ENCODE data around the gene ZFAND3.
A peak's percentile ranks its signal among the peaks of the same experiment; 100 is the strongest.

Gene ZFAND3

GRCh38 chr6:38157905-38158304, 338.4 kb downstream of the ZFAND3 start:
- DNase-seq: no peak

- no peak for DNase-seq
Observed at GRCh38 chr6:38158762-38159350, 339.3 kb downstream of the ZFAND3 start.

DNA sequence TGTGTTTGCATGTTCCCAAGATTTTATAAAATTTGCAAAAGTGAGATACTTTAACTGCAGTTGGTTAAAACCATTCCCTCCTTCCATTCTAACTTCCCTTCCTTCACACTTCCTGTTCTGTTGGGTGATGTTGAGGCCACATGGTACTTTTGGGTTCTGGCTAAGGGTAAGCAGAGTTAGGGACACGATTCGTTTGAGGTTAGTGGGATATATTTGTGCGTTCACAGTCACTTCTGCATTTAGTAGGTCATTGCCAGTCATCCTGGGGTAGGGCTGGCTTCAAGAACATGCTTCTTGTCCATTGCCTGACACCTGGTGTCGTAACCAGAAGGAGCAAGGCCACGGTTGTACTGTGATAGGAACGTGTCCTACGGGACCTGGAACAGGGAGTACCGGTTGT, 340.1 kb downstream of the ZFAND3 start:
- DNase-seq: no peak

- no peak for DNase-seq
Observed at GRCh38 chr6:38160831-38161230, 341.3 kb downstream of the ZFAND3 start.

DNA sequence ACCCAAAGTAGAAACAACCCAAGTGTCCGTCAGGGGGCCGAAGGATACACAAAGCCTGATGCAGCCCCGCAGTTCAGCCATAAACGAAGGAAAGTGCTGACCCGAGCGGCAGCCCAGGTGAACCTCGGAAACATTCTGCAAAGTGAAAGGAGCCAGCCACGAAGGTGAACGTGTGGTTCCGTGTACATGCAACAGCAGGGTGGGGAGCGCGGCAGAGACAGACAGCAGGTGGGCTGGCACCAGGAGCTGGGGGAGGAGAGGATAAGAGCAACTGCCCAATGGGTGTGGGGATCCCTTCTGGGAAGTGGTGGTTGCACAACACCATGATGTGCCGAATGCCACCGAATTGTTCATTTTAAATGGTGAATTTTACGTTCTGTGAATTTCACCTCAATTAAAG, 341.8 kb downstream of the ZFAND3 start:
- DNase-seq: no peak

DNA sequence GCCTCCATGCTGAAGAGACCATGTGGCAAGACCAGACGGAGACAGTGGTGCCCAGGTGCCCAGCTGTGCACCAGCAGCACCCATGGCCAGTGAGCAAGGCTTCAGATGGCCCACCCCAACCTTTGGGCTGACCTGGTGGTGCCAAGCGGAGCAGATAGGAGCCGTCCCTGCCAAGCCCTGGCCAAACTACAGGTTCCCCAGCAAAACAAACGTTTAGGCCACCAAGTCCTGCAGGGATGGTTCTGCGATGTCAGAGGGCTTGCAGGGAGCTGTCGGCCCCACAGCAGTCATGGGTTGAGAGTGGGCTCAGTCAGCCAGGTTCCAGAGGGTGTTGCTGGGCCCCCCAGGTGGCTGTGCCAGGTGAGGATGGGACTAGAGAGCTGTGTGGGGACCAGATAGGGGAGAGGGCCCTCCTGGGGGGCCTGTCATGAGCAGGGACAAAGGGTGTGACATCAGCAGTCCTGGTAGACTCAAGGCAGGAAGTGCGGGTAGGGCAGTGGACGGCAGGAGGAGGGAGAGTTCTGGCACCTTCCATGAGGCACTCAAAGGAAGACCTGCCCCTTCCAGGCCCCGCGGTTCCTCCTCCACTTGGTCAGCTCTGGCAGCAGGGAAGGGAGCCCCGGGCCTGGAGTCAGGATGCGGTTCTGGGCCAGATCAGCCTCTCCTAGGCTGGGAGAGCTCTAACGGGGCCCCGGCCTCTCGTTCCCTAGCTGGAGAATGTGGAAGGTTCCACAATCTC, 342.4 kb downstream of the ZFAND3 start:
- no peak for DNase-seq

DNA sequence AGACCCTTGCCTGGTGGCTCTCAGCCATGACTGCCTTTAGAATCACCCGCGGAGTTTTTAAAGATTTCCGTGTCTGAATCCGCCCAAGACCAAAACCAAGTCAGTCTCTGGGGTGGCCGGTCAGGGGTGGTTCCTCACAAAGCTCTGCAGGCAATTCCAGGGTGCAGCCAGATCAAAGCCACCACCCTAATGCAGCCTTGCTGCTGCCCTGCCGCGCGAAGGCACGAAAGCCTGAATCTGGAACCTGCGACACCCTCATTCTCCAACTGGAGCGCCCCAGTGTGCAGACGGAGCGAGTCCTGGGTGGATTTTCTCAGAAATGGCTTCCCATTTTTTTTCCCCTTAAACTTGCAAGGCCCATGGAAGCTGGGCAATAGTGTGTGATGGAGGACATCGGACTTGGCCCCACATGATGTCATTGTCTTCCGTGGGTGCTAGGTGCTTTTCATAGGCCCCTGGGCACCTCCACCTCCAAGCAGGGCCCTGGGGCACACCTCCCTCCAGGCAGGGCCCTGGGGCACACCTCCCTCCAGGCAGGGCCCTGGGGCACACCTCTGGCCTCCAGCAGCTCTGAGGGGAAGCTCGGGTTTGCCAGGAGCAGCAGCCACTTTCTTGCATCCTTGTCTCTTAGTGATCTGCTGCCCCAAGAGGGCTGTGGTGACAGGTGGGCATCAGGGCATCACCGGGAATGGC, 343.1 kb downstream of the ZFAND3 start:
- no peak for DNase-seq

DNA sequence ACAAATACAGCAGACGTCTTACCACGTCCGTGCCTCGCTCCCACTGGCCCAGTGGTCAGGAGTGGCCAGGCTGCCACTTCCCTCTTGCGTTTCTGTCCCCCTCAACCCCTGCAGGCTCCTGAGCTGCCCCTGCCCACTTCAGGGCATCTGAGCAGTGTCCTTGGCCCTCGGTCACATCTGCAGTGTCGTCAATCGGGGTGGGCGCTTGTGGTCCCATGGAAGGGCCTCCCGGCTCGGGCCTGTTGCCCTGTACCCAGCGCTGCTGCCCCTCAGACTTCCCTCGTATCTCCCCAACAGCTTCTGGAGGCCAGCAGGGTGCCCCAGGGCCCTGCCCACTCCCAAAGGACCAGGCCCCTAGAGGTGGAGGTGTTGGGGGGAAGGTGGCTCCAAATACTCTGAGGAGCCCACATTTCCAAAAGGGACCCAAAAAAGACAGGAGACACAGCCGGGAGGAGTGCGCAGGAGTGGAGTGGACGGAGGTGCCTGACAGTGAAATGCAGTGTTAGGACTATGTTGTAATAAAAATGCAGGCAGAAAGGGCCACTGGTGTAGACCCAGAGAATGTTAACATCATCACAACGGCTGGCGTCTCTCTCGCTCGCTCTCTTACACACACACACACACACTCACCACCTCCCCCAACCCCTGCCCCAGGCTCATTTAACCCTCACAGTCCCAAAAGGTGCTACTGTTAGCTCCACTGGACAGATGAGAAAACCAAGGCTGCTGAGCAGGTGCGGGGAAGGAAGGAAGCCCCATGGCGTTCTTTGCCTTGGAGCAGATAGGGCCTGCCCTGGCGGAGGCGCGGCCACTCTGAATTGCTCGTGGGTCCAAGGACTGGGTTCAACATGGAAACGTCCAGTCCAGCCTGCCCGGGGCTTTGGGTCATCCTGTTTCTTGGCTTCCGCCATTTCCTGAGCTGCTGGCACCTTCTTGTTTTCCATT, 343.9 kb downstream of the ZFAND3 start:
- DNase-seq: no peak

GRCh38 chr6:38164131-38164481, 344.6 kb downstream of the ZFAND3 start:
- no peak for DNase-seq

GRCh38 chr6:38164671-38165108, 345.2 kb downstream of the ZFAND3 start:
- DNase-seq: no peak

DNA sequence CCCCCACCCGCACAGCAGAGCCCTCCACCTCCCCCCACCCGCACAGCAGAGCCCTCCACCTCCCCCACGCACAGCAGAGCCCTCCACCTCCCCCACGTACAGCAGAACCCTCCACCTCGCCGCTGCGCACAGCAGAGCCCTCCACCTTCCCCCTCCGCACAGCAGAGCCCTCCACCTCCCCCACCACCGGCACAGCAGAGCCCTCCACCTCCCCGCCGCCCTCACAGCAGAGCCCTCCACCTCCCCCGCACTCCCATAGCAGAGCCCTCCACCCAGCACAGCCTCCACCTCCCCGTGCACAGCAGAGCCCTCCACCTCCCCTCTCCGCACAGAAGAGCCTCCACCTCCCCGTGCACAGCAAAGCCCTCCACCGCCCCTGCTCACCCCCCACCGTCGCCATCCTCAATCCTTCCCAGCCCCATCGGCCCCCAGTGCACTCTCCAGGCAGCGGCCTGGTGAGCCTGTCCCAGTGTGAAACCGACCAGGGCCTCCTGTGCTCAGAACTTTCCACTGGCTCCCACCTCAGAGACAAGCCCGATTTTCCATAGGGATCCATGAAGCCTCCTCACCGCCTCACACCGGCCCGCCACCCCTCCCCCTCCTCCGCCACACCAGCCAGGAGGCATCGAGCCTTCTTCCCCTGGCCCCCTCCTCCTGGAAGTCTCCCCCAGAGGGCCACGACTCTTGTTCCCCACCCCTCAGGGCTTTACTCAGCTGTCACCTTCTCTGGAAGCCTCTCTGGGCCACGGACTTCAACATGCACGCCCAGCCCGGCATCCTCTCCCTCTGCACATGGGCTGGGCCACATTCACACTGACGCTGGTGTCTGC, 347.1 kb downstream of the ZFAND3 start:
- DNase-seq: no peak

DNA sequence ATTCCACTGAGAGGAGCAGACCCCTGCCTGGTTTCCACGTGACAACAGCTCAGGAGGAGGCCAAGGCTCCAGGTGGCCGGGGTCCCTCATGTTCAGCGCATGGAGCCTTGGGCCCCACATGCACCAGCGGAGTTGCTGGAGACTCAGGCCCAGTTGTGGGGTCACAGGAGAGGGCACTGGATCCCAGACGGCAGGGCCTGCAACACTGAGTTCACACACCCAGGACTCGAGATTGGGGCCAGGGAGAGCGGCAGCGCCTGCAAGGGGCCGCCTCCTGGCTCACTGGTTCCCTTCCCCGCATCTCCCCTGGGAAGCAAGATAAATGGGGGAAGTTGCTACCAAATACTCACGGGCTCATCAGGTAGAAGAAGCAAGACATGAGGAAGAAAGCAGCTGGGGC, 348.1 kb downstream of the ZFAND3 start:
- DNase-seq: no peak

- no peak for DNase-seq
Observed at GRCh38 chr6:38168126-38168525, 348.6 kb downstream of the ZFAND3 start.

GRCh38 chr6:38168699-38169098, 349.2 kb downstream of the ZFAND3 start:
- no peak for DNase-seq

DNA sequence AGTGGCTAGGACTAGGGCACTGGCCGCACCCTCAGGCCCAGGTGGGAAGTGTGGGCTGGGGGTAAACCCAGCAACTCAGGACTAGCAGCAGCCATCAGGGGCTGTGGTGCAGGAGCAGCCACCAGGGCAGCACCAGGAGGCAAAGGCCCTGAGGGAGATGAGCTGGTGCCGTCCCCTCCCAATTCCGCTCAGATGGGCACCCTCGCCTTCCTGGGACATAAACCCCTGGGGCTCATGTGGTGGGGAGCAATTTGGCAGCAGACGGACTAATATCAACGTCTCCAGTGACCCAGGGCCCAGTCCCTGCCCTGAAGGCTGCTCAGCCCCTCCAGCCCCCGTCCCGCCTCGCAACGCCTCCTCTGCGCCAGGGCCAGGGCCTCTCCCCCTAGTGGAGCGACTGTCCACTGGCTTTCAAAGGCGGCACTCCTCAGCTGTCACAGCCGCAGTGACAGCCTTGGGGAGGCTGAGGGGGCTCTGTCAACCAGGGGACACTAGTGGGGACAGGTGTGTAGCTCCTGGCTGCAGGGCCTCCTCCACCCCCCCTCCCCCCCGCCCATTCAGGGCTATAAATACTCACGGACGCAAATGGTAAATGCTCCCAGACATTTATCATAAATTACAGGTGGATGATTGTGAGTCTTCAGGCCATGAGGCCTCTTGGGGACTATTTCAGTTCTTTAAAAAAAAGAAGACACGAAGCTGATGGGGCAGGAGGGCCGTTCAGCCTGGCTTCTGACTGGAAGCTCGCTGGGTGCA, 349.9 kb downstream of the ZFAND3 start:
- peak; percentile 30 for DNase-seq

DNA sequence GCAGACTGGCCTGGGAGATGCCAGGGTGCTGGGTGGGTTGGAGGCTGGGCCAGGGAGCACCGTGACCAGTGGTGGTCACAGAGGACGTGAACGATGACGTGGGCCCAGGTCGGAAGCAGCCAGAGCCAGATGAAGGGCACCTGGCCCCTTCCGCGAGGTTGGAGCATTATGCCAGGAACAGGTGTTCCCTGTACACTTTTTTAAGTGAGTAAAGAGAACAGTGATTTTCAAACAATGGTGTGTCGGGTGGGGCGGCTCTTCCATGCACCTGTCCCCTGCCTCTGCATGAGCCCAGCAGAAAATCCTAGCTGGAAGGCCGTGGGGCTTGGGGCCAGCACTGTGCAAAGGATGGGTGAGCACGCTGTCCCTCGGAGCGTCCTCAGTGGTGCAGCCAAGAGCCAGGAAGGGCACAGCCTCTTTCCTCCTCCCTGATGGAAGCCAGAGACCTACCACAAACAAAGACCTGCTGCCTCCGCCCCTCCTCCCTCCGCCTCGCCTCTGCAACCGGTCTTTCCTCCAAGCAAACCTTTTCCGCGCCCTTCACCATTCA, 350.5 kb downstream of the ZFAND3 start:
- peak; percentile 91 for DNase-seq

DNA sequence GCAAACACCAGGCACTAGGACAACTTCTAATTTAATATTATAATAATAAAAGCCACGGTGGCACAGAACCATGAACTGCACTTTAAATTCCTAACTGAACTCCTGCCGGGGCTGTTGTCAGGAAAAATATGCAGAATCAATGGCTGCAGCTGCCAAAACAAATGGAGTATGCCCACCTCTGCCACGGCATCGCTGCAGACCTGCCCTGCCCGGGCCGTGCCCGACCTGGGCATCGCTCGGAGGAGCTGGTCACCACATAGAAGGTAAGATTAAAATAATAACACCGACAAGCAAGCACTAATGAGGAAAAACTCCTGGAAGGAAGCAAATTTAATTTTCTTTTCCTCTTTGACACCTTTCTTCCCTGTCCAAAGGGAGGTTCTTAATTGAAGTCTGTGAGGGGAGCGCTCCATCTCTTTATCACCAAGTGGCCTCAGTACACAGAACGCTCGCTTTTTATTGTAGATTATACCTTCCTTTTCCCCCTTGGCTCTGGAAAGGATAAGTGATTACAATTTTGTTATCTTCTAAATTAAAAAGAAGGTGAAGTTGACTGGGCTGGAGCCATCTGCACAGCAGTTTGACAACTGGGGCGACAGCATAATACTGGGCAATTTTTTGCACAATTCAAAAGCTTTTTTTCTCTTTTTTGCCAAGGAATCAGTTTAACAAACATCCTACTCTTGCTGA, 351.3 kb downstream of the ZFAND3 start:
- peak; percentile 77 for DNase-seq

GRCh38 chr6:38171997-38172738, 352.6 kb downstream of the ZFAND3 start:
- no peak for DNase-seq

DNA sequence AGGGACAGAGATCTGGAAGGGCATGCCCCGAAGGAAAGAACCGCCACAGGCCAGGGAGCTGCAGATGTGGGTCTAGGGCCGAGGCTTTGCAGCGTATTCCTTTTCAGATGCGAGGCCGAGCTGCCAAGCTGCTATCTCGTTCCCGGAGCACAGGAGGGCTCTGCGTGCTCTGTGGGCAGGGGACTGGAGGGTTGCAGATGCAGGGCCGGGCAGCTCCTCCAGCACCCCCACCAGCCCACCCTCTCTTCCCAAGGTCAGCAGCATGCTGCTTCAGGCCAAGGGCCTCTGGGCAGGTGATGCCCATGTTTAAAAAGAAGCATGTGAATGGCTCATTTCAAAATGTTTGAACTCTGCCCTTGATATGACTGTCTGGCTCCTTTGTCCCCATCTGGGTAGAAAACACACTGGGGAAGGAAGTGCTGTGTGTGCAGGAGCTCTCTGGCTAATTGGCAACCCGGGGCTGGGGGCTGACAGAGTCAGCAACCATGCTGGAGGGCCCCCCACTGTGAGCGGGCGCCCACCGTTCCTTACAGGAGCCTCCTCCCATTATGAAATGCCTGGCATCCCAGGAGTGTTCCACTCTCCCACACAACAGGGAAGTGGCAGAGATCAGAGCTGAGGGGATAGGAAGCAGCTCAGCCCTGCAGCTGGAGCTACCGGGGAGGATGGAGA, 353.3 kb downstream of the ZFAND3 start:
- DNase-seq: no peak
